Endothelial cell of umbilical vein (primary cell): ENCODE measurements around the gene C1orf122. TPM values are rescaled to one million over a fixed set of nuclear protein-coding genes. Genes with fewer than 3 reads are reported as not detected.

Experiments used
- Bru-seq: library from RNA; stranded (reverse); fragments of 400-500 nt; gene quantifications from one replicate; lab custom pipeline; 2021; lab: Mats Ljungman, UMichigan
- BruChase-seq, 2 experiments: library from RNA; stranded (reverse); fragments of 400-500 nt; gene quantifications; one replicate each; lab custom pipeline; 2021; lab: Mats Ljungman, UMichigan
- BruUV-seq: library from RNA; stranded (reverse); fragments of 400-500 nt; replicated peaks from 2 replicates; lab custom pipeline; 2021; lab: Mats Ljungman, UMichigan
- CTCF ChIA-PET: fragments of 300-600, 350-600 bp; sonication (Branson Sonifier 250); formaldehyde crosslinking; loops from one replicate; lab custom pipeline; 2021; ENCODE audit warnings: antibody characterized with exemption, inconsistent platforms; lab: Charles Lee
- POLR2A ChIA-PET: fragments of 300-600, 350-600 bp; sonication (Branson Sonifier 250); formaldehyde crosslinking; loops from one replicate; lab custom pipeline; 2021; ENCODE audit warnings: antibody characterized with exemption, inconsistent platforms; lab: Charles Lee
- DNase-seq: peaks from one replicate; pipeline ENCODE4 v3.0.0-alpha.2; 2011; ENCODE audit warnings: low read depth, low spot score
- FAIRE-seq: peaks from 2 replicates; lab custom pipeline; 2011; peaks lifted over from hg19 to GRCh38; lab: Jason Lieb, UNC
- H2AFZ ChIP-seq: 2 replicates; pipeline ENCODE4 v1.6.0; 2012; ENCODE audit warnings: low read depth, low read length, control low read depth, inconsistent platforms
- H3K27ac ChIP-seq: 2 replicates; pipeline ENCODE4 v1.5.1; 2011; ENCODE audit warnings: low read depth, mild to moderate bottlenecking, control low read depth, low read length, moderate library complexity; ENCODE audit not compliant: insufficient read depth
- H3K27me3 ChIP-seq, 2 experiments: 2 replicates each; pipeline versions ENCODE4 v1.6.0 to v1.6.1; 2011; ENCODE audit warnings: low read length in 2 of 2, mixed read lengths in 1 of 2; ENCODE audit not compliant: control insufficient read depth in 2 of 2, insufficient read depth in 2 of 2
- H3K36me3 ChIP-seq, 2 experiments: 2 replicates in 1 of 2; 3 replicates in 1 of 2; pipeline ENCODE4 v1.5.1; 2011; ENCODE audit warnings: low read length in 2 of 2, mild to moderate bottlenecking in 1 of 2, moderate library complexity in 1 of 2; ENCODE audit not compliant: control insufficient read depth in 2 of 2, insufficient read depth in 2 of 2; ENCODE audit errors: extremely low read depth in 1 of 2
- H3K4me1 ChIP-seq: 3 replicates; pipeline ENCODE4 v1.5.1; 2011; ENCODE audit warnings: mild to moderate bottlenecking, low read length; ENCODE audit not compliant: control insufficient read depth, insufficient read depth; ENCODE audit errors: extremely low read depth
- H3K4me2 ChIP-seq: 2 replicates; pipeline ENCODE4 v1.6.1; 2011; ENCODE audit warnings: low read length, control low read depth, mixed read lengths; ENCODE audit not compliant: insufficient read depth
- H3K4me3 ChIP-seq, 3 experiments: fragments of 200-600 bp in 1 of 3; sonication (generic), shearing (Covaris generic) in 1 of 3; replicated peaks in 1 of 3; 2 replicates each; pipeline ENCODE4 v1.5.1; 2011 to 2016; ENCODE audit warnings: control low read depth in 3 of 3, low read length in 3 of 3, mild to moderate bottlenecking in 2 of 3, inconsistent platforms in 1 of 3, low read depth in 1 of 3, moderate library complexity in 1 of 3; ENCODE audit not compliant: insufficient read depth in 1 of 3
- H3K79me2 ChIP-seq: 2 replicates; pipeline ENCODE4 v1.6.0; 2012; ENCODE audit warnings: low read length, inconsistent platforms; ENCODE audit not compliant: control insufficient read depth, insufficient read depth
- H3K9ac ChIP-seq: replicated peaks from 2 replicates; pipeline ENCODE3; 2011; ENCODE audit warnings: low read length, control low read depth; ENCODE audit not compliant: insufficient read depth; ENCODE audit errors: extremely low read depth
- H3K9me1 ChIP-seq: replicated peaks from 3 replicates; pipeline ENCODE4 v1.6.0; 2011; ENCODE audit warnings: mild to moderate bottlenecking, low read length; ENCODE audit not compliant: control insufficient read depth, insufficient read depth; ENCODE audit errors: extremely low read depth
- H3K9me3 ChIP-seq: replicated peaks from 2 replicates; pipeline ENCODE4 v1.5.1; 2012; ENCODE audit warnings: low read length, inconsistent platforms; ENCODE audit not compliant: control insufficient read depth, insufficient read depth
- H4K20me1 ChIP-seq: replicated peaks from 2 replicates; pipeline ENCODE3; 2011; ENCODE audit warnings: mild to moderate bottlenecking, low read length; ENCODE audit not compliant: control insufficient read depth, insufficient read depth; ENCODE audit errors: extremely low read depth
- CTCF ChIP-seq, 2 donors: IDR thresholded peaks; 1 replicate in 1 of 2; 2 replicates in 1 of 2; pipeline ENCODE4 v1.5.1; 2011; ENCODE audit warnings: low read length in 2 of 2, mild to moderate bottlenecking in 2 of 2, moderate library complexity in 2 of 2, control low read depth in 1 of 2, inconsistent platforms in 1 of 2, low read depth in 1 of 2; ENCODE audit not compliant: insufficient read depth in 1 of 2; ENCODE audit errors: extremely low read depth in 1 of 2
- EZH2 ChIP-seq: IDR thresholded peaks from 2 replicates; pipeline ENCODE4 v1.6.1; 2012; ENCODE audit warnings: borderline replicate concordance, low read depth, mild to moderate bottlenecking, moderate library complexity, low read length, inconsistent platforms; ENCODE audit not compliant: severe bottlenecking
- GATA2 ChIP-seq: IDR thresholded peaks from 2 replicates; pipeline ENCODE4 v1.7.0; 2011; ENCODE audit warnings: low read depth, mild to moderate bottlenecking, moderate library complexity, mixed read lengths, low read length; ENCODE audit not compliant: insufficient read length, insufficient read depth
- MYC ChIP-seq: IDR thresholded peaks from one replicate; pipeline ENCODE4 v1.6.1; 2011; ENCODE audit warnings: mild to moderate bottlenecking, low read depth, low read length
- POLR2AphosphoS5 ChIP-seq: IDR thresholded peaks from 2 replicates; pipeline ENCODE4 v1.6.1; 2012; ENCODE audit warnings: low read depth, mild to moderate bottlenecking, control low read depth, low read length, moderate library complexity; ENCODE audit not compliant: insufficient read depth
- dilution Hi-C: fragments of 300-500 bp; cut with MboI; formaldehyde crosslinking; loops from one replicate; pipeline ENCODE4 v1.15.0; 2019; ENCODE audit warnings: low sequenced_read_pairs; ENCODE audit not compliant: extremely low pct_ligation_motif_present
- intact Hi-C: fragments of 100-400 bp; cut with micrococcal nuclease; formaldehyde crosslinking; loops from one replicate; pipeline ENCODE4 v1.10.0; 2022
- long read RNA-seq: library from polyadenylated mRNA; stranded (forward); transcript quantifications from one replicate; pipeline ENCODE4 v2.0.0, GENCODE V29; 2021
- polyA minus RNA-seq, 3 experiments: library from RNA; depleted of rRNA, polyadenylated mRNA; stranded (reverse); fragments of >200 nt; gene quantifications; 1 replicate in 1 of 3; 2 replicates in 2 of 3; pipeline ENCODE4 v1.2.3, GENCODE V29; 2011
- polyA plus RNA-seq, 4 experiments: library from polyadenylated mRNA; depleted of rRNA in 3 of 4; stranded (reverse) in 3 of 4; unstranded in 1 of 4; fragments of >200 nt; gene quantifications; 2 replicates each; pipeline versions ENCODE4 v1.2.1 to v1.2.3, GENCODE V29; 2011 to 2012; ENCODE audit warnings: missing spikeins in 1 of 4
- total RNA-seq: library from RNA; stranded (reverse); gene quantifications from 2 replicates; pipeline ENCODE4 v1.2.3, GENCODE V29; 2021
- TF ChIP-seq, protein P1 (sequence below): IDR thresholded peaks from 2 replicates; pipeline ENCODE4 v1.6.1; 2011; ENCODE audit not compliant: insufficient read depth, insufficient read length

Gene C1orf122
- total RNA-seq = 32.8 and 36.5 TPM in 2 replicates
- 38.8 and 54.0 TPM in 2 replicates for polyA plus RNA-seq
- 14.0 and 22.0 TPM in 2 replicates for polyA plus RNA-seq (2011; cell fraction: cytosol; rRNA removed)
- 10.4 and 11.9 TPM in 2 replicates for polyA plus RNA-seq (2011; cell fraction: nucleus; rRNA removed)
- 11.3 and 23.4 TPM in 2 replicates for polyA plus RNA-seq (2012)
- 9.0 and 9.3 TPM in 2 replicates for polyA minus RNA-seq
- 29.6 TPM for polyA minus RNA-seq (2011; cell fraction: cytosol; rRNA and poly(A)+ RNA removed)
- 1.8 and 2.7 TPM in 2 replicates for polyA minus RNA-seq (2011; cell fraction: nucleus; rRNA and poly(A)+ RNA removed)
- percentile 42 among the genes with signal in this experiment for Bru-seq, nascent RNA
- percentile 75 among the genes with signal in this experiment for BruChase-seq, experiment 1, labeled RNA remaining after a 6-hour chase
- percentile 56 among the genes with signal in this experiment for BruChase-seq, experiment 2, labeled RNA remaining after a 2-hour chase
- long read RNA-seq, transcript C1orf122-204 (3 exons, 1,234 nt) = major isoform, 77 of 170 reads
- long read RNA-seq, transcript C1orf122-202 (2 exons, 2,229 nt) = minor isoform, 54 of 170 reads
- long read RNA-seq, transcript C1orf122-201 (3 exons, 973 nt) = minor isoform, 22 of 170 reads
- long read RNA-seq, partial matches to known transcripts = 0 of 170 reads
- long read RNA-seq, other reads (novel, unspliced or antisense) = 17 of 170 reads

DNA sequence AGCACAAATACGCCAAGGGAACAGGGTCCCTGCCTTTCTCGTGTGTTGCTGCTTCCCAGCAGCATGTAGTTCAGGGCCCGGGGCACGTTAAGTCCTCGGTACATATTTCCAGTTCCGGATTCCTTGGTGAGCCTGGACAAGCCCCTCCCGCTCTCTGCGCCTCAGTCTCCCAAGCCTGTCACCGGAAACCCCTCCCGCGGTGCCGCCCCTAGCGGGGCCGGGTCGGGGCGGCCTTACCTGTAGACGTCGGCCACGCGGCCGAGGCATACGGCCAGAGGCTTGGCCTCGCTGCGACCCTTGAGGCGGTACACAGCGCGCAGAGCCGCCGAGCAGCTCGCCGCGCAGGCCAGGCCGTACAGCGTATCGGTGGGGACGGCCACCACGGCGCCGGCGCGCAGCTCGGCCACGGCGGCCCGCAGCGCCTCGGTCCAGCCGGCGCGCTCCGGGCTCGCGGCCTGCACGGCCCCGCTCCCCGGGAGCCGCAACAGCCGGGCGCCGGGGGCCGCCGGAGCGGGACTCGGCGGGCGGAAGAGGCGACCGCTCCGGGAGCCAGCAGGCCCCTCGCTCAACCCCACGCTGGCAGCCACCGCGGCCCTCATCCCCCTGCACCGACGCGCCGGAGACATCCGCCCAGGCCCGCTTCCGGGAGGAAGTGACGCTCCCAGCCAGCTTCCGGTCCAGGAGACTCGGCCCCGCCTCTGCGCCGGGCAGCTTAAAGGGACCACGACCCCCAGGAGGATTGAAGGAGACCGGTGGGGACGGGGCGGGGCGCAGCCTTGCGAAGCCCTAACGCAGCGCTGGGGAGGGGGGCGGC, at the start of gene C1orf122, which contains the start of gene YRDC:
TSS of gene C1orf122 (plus strand) at position 236 of the 814 bp plus-strand sequence. CDS start 615 bp downstream, outside the sequence.
TSS of gene YRDC (minus strand) at position 654 of the 814 bp plus-strand sequence. CDS start at position 626, 28 bp downstream.
- peak; percentile 93 for FAIRE-seq
- no peaks in the 10 kb centered on the region for H3K9me3 ChIP-seq
- H3K4me1 ChIP-seq = peaks cover 13% of the 10 kb centered on the region
- H3K27me3 ChIP-seq = no peaks in the 10 kb centered on the region
- POLR2A ChIA-PET = interaction anchor here (0.7 to 2.6 kb wide), 2 partner anchors 51 to 96 kb away, joined by 3 to 10 read pairs; partner anchors contain the start of gene MTF1
- peaks cover 15 to 28% of the 10 kb centered on the region in 2 experiments for H3K36me3 ChIP-seq
- H3K79me2 ChIP-seq = peaks cover 23% of the 10 kb centered on the region
- DNase-seq = peak; percentile 93
- H3K9ac ChIP-seq = peak within 1 kb of the TSS; percentile 91
- H2AFZ ChIP-seq = peak within 1 kb of the TSS; percentile 36
- TF ChIP-seq, protein P1, sequence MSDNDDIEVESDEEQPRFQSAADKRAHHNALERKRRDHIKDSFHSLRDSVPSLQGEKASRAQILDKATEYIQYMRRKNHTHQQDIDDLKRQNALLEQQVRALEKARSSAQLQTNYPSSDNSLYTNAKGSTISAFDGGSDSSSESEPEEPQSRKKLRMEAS = peak; percentile 2
- TF ChIP-seq EZH2 (no peak), CTCF (IDR thresholded peaks at IDR 0.05; ENCODE audit: extremely low read depth in 1 of 2, insufficient read depth in 1 of 2, low read depth in 1 of 2, low read length in 2 of 2) (no peak), POLR2AphosphoS5 (peak; percentile 44), MYC (peak; percentile 78), GATA2 (no peak)
- peak within 1 kb of the TSS; percentile 66 to 93 (median 83) for H3K4me3 ChIP-seq
- no peaks in the 10 kb centered on the region for H3K9me1 ChIP-seq
- intact Hi-C loops (loop anchor here (1.0 to 5.0 kb wide), 7 partner anchors 52 to 335 kb away; partner anchors contain the start of genes CDCA8, DNALI1, INPP5B and MTF1), dilution Hi-C loops (no loop called here)
- no TSS peak for BruUV-seq
- CTCF ChIA-PET = interaction anchor here (0.7 to 3.3 kb wide), 4 partner anchors 9 to 243 kb away, joined by 3 to 32 read pairs (median 3); partner anchors contain the start of gene MTF1
- peak within 1 kb of the TSS; percentile 91 for H3K27ac ChIP-seq
- H3K4me2 ChIP-seq = peak within 1 kb of the TSS; percentile 93
- peaks cover 4% of the 10 kb centered on the region for H4K20me1 ChIP-seq
